H9 (cell line): ENCODE measurements around the gene SAMMSON. TPM values are rescaled to one million over a fixed set of nuclear protein-coding genes. Genes with fewer than 3 reads are reported as not detected.

Experiments used
- DNase-seq: peaks from one replicate; pipeline ENCODE4 v3.0.0-alpha.2; 2017
- H2AFZ ChIP-seq: one replicate; pipeline ENCODE4 v1.6.1; 2013; ENCODE audit warnings: mild to moderate bottlenecking, low read length, control low read depth, moderate library complexity
- H2AK5ac ChIP-seq: 2 replicates; pipeline ENCODE4 v1.6.1; 2013; ENCODE audit warnings: low read length, control low read depth, mixed read lengths; ENCODE audit not compliant: insufficient read length
- H2BK120ac ChIP-seq: one replicate; pipeline ENCODE4 v1.6.1; 2013; ENCODE audit warnings: low read depth, mild to moderate bottlenecking, low read length, control low read depth, inconsistent platforms; ENCODE audit not compliant: poor library complexity, severe bottlenecking
- H2BK12ac ChIP-seq: 2 replicates; pipeline ENCODE4 v1.6.1; 2013; ENCODE audit warnings: low read length, control low read depth, mixed read lengths, low read depth; ENCODE audit not compliant: insufficient read length
- H2BK15ac ChIP-seq: 2 replicates; pipeline ENCODE4 v1.6.1; 2013; ENCODE audit warnings: low read depth, low read length, control low read depth
- H2BK20ac ChIP-seq: one replicate; pipeline ENCODE4 v1.6.1; 2013; ENCODE audit warnings: low read depth, mild to moderate bottlenecking, low read length, control low read depth, inconsistent platforms; ENCODE audit not compliant: poor library complexity, severe bottlenecking
- H2BK5ac ChIP-seq: 2 replicates; pipeline ENCODE4 v1.6.1; 2013; ENCODE audit warnings: low read length, control low read depth, mixed read lengths; ENCODE audit not compliant: insufficient read length
- H3K14ac ChIP-seq: 2 replicates; pipeline ENCODE4 v1.6.1; 2013; ENCODE audit warnings: low read length, control low read depth; ENCODE audit not compliant: insufficient read depth
- H3K18ac ChIP-seq: 2 replicates; pipeline ENCODE4 v1.6.1; 2013; ENCODE audit warnings: low read depth, mild to moderate bottlenecking, mixed read lengths, low read length, control low read depth; ENCODE audit not compliant: insufficient read length
- H3K23ac ChIP-seq: 2 replicates; pipeline ENCODE4 v1.6.1; 2013; ENCODE audit warnings: low read length, control low read depth, mixed read lengths, low read depth; ENCODE audit not compliant: insufficient read length
- H3K23me2 ChIP-seq: 2 replicates; pipeline ENCODE4 v1.6.1; 2013; ENCODE audit warnings: low read depth, mild to moderate bottlenecking, mixed read lengths, low read length, control low read depth; ENCODE audit not compliant: insufficient read length, poor library complexity, severe bottlenecking
- H3K27ac ChIP-seq: 2 replicates; pipeline ENCODE4 v1.5.1; 2013; ENCODE audit warnings: low read length, control low read depth, mixed read lengths, low read depth; ENCODE audit not compliant: insufficient read length
- H3K27me3 ChIP-seq: 2 replicates; pipeline ENCODE4 v1.6.1; 2013; ENCODE audit warnings: low read length, control low read depth, inconsistent platforms; ENCODE audit not compliant: insufficient read depth
- H3K4ac ChIP-seq: 2 replicates; pipeline ENCODE4 v1.6.1; 2013; ENCODE audit warnings: low read depth, mild to moderate bottlenecking, control low read depth, inconsistent platforms, low read length, moderate library complexity
- H3K4me1 ChIP-seq: 2 replicates; pipeline ENCODE4 v1.6.1; 2013; ENCODE audit warnings: low read length, control low read depth, inconsistent platforms; ENCODE audit not compliant: insufficient read depth
- H3K4me2 ChIP-seq: 2 replicates; pipeline ENCODE4 v1.6.1; 2013; ENCODE audit warnings: low read length, control low read depth, mixed read lengths; ENCODE audit not compliant: insufficient read length, insufficient read depth
- H3K56ac ChIP-seq: 2 replicates; pipeline ENCODE4 v1.6.1; 2013; ENCODE audit warnings: low read depth, mild to moderate bottlenecking, mixed read lengths, low read length, control low read depth; ENCODE audit not compliant: insufficient read length
- H3K79me1 ChIP-seq: 2 replicates; pipeline ENCODE4 v1.6.1; 2013; ENCODE audit warnings: low read depth, mild to moderate bottlenecking, moderate library complexity, low read length, control low read depth, inconsistent platforms; ENCODE audit not compliant: insufficient read depth, poor library complexity, severe bottlenecking
- H3K79me2 ChIP-seq: 2 replicates; pipeline ENCODE4 v1.6.1; 2013; ENCODE audit warnings: low read length, control low read depth, inconsistent platforms; ENCODE audit not compliant: insufficient read depth
- H3K9ac ChIP-seq: 2 replicates; pipeline ENCODE4 v1.6.1; 2013; ENCODE audit warnings: low read length, control low read depth, mixed read lengths; ENCODE audit not compliant: insufficient read length; ENCODE audit errors: extremely low read depth
- H3K9me3 ChIP-seq: one replicate; pipeline ENCODE4 v1.6.1; 2013; ENCODE audit warnings: low read depth, low read length, inconsistent platforms; ENCODE audit not compliant: control insufficient read depth
- H3T11ph ChIP-seq: one replicate; pipeline ENCODE4 v1.6.1; 2013; ENCODE audit warnings: mild to moderate bottlenecking, low read length, control low read depth, inconsistent platforms
- H4K20me1 ChIP-seq: one replicate; pipeline ENCODE4 v1.6.1; 2013; ENCODE audit not compliant: control insufficient read depth, insufficient read length, insufficient read depth
- H4K5ac ChIP-seq: 2 replicates; pipeline ENCODE4 v1.6.1; 2013; ENCODE audit warnings: low read depth, mild to moderate bottlenecking, mixed read lengths, low read length, control low read depth; ENCODE audit not compliant: insufficient read length
- H4K8ac ChIP-seq: replicated peaks from 2 replicates; pipeline ENCODE4 v1.6.1; 2013; ENCODE audit warnings: low read length, control low read depth, mixed read lengths, low read depth; ENCODE audit not compliant: insufficient read length
- H4K91ac ChIP-seq: 2 replicates; pipeline ENCODE4 v1.6.1; 2013; ENCODE audit warnings: low read depth, mild to moderate bottlenecking, moderate library complexity, mixed read lengths, low read length, control low read depth; ENCODE audit not compliant: insufficient read length
- H3K27ac Mint-ChIP-seq, 3 experiments: 2 replicates in 2 of 3; 3 replicates in 1 of 3; pipeline ENCODE4 v1.8.0; 2020 to 2021; ENCODE audit warnings: mixed read lengths in 3 of 3, mild to moderate bottlenecking in 1 of 3, moderate library complexity in 1 of 3
- H3K27me3 Mint-ChIP-seq: 2 replicates; pipeline ENCODE4 v1.8.0; 2021; ENCODE audit warnings: low read depth, mild to moderate bottlenecking, moderate library complexity, mixed read lengths
- H3K36me3 Mint-ChIP-seq, 3 experiments: 2 replicates in 2 of 3; 3 replicates in 1 of 3; pipeline ENCODE4 v1.8.0; 2020 to 2021; ENCODE audit warnings: low read depth in 3 of 3, mixed read lengths in 3 of 3; ENCODE audit not compliant: insufficient read depth in 1 of 3
- H3K4me1 Mint-ChIP-seq, 2 experiments: 2 replicates each; pipeline ENCODE4 v1.8.0; 2020; ENCODE audit warnings: mixed read lengths in 2 of 2
- H3K4me3 Mint-ChIP-seq, 2 experiments: 2 replicates in 1 of 2; 3 replicates in 1 of 2; pipeline ENCODE4 v1.8.0; 2020 to 2021; ENCODE audit warnings: mild to moderate bottlenecking in 2 of 2, mixed read lengths in 2 of 2, moderate library complexity in 1 of 2
- H3K9me3 Mint-ChIP-seq, 2 experiments: 2 replicates in 1 of 2; 3 replicates in 1 of 2; pipeline ENCODE4 v1.8.0; 2020; ENCODE audit warnings: mild to moderate bottlenecking in 2 of 2, mixed read lengths in 2 of 2, moderate library complexity in 1 of 2
- CTCF ChIP-seq: fragments of 200-600 bp; sonication (generic); conservative IDR thresholded peaks from 3 replicates; pipeline ENCODE4 v1.8.0; 2021; ENCODE audit warnings: antibody characterized with exemption, mild to moderate bottlenecking
- WGBS: extraction: QIAGEN DNeasy Blood & Tissue Kit; methylation state at CpG from one replicate; pipeline ENCODE4 v1.1.7; 2013; ENCODE audit warnings: missing lambda C conversion rate, low lambda C conversion rate, mixed read lengths; ENCODE audit not compliant: insufficient read length; ENCODE audit errors: extremely low coverage; 5-methylcytosine and 5-hydroxymethylcytosine counted together
- total RNA-seq: library from RNA; stranded (reverse); gene quantifications from 2 replicates; pipeline ENCODE4 v1.2.1, GENCODE V29; 2021

The SAMMSON gene
- total RNA-seq, 1 experiment from 2014 or later, result not detected

- no peak overlapping the region for H2BK12ac ChIP-seq
- no peaks in the 10 kb centered on the region for H3K79me1 ChIP-seq
- no peak overlapping the region for H2BK15ac ChIP-seq
- H2BK5ac ChIP-seq, result no peak overlapping the region
- H3K27ac Mint-ChIP-seq, result no peak overlapping the region
- H3K9ac ChIP-seq, result no peak overlapping the region
- no peak overlapping the region for H3K23ac ChIP-seq
- no peaks in the 10 kb centered on the region; the same call in 1 of the 2 replicates for H3K27me3 Mint-ChIP-seq
- H4K5ac ChIP-seq, result no peak overlapping the region
- H3K27ac ChIP-seq, result no peak overlapping the region
- no peaks in the 10 kb centered on the region for H3K27me3 ChIP-seq
- no peaks in the 10 kb centered on the region for H3K23me2 ChIP-seq
- WGBS, result no CpG with 5 or more reads among the region's 2 CpGs
- no peak overlapping the region for H3T11ph ChIP-seq
- H3K14ac ChIP-seq, result no peak overlapping the region
- DNase-seq, result no peak
- H2BK20ac ChIP-seq, result no peak overlapping the region
- H2AFZ ChIP-seq, result no peak overlapping the region
- no peaks in the 10 kb centered on the region for H3K9me3 ChIP-seq
- no peaks in the 10 kb centered on the region for H4K20me1 ChIP-seq
- H3K36me3 Mint-ChIP-seq, result peaks cover 0 to 14% (median 2%) of the 10 kb centered on the region in 3 experiments; a peak in 6 of 7 replicates
- no peak overlapping the region for H2BK120ac ChIP-seq
- H4K91ac ChIP-seq, result no peak overlapping the region
- no peaks in the 10 kb centered on the region for H3K79me2 ChIP-seq
- H3K4me1 ChIP-seq, result no peaks in the 10 kb centered on the region
- no peaks in the 10 kb centered on the region for H3K4me1 Mint-ChIP-seq
- H3K4me2 ChIP-seq, result no peak overlapping the region
- no peak overlapping the region for H4K8ac ChIP-seq
- H3K56ac ChIP-seq, result no peak overlapping the region
- TF ChIP-seq CTCF, result no peak
- no peak overlapping the region for H3K18ac ChIP-seq
- no peak overlapping the region for H3K4ac ChIP-seq
- peaks cover 9 to 19% of the 10 kb centered on the region in 2 experiments for H3K9me3 Mint-ChIP-seq
- no peak overlapping the region for H2AK5ac ChIP-seq
- H3K4me3 Mint-ChIP-seq, result no peak overlapping the region
Measured at GRCh38 chr3:69976021-69976420, 23.5 kb upstream of the SAMMSON start.
